ENCODE results near the gene ZNF354C.
A peak's percentile ranks its signal among the peaks of the same experiment; 100 is the strongest.
"Not testable (repeated sequence)": the region's sequence is repeated elsewhere in the genome, so short reads cannot be mapped to it uniquely, and the experiment has no call there.

Gene ZNF354C

GRCh38 chr5:179060116-179061008 is at the start of gene ZNF354C:
TSS of gene ZNF354C (plus strand) at chr5:179060373. CDS start at chr5:179062069, 1,696 bp downstream.
- peak; percentile 54 to 82 (median 64) for DNase-seq

GRCh38 chr5:179023528-179024189 is 36.5 kb upstream of the ZNF354C start, which contains the start of gene ZNF879:
TSS of gene ZNF879 (plus strand) at chr5:179023804. CDS start at chr5:179025005, 1,201 bp downstream.
- peak; percentile 87 to 93 (median 90) for DNase-seq

DNA sequence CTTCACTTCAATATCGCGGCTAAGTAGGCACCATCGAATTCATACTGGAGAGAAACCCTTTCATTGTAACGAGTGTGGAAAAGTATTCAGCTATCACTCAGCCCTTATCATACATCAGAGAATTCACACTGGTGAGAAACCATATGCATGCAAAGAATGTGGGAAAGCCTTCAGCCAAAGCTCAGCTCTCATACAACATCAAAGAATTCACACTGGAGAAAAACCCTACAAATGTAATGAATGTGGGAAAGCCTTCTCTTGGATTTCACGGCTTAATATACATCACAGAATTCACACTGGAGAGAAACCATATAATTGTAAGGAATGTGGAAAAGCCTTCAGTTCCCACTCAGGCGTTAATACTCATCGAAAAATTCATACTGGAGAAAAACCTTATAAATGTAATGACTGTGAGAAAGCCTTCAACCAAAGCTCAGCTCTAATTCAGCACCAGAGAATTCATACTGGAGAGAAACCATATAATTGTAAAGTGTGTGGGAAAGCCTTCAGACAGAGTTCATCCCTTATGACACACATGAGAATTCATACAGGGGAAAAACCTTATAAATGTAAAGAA is 27.1 kb upstream of the ZNF354C start:
- DNase-seq: no peak

- DNase-seq: no peak
Observed at GRCh38 chr5:179044765-179045164, 15.4 kb upstream of the ZNF354C start.

- DNase-seq: no peak
Observed at GRCh38 chr5:179051784-179052183, 8.4 kb upstream of the ZNF354C start.

DNA sequence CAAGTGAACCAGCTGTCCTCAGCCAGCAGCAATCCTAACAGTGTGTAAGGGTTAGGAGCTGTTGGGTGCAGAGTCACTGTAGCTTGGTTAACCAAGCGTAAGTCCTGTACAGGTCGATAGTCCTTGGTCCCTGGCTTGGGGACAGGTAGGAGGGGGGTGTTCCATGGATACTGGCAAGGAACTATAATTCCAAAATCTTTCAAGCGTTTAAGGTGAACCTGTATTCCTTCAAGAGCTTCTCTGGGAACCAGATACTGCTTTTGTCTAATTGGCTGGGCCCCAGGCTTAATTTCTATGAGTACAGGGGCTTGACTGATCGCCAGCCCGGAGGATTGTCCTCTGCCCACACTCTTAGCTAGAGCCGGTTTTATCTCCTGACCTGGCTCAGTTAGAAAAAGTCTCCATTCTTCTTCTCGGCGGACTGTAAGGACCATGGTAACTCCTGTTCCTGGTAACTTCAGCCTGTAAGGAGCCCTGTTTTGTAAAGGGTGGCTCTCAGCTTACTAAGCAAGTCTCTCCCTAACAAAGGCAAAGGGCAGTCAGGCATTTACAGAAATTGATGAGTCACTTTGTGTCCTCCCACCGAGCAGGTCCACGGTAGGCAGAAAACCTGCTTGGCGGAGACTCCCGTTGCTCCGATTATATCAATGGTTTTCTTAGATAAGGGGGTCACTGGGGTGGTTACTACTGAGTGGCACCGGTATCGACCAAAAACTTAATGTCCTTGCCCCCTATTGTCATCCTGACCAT is 6.0 kb upstream of the ZNF354C start:
- no peak for DNase-seq

DNA sequence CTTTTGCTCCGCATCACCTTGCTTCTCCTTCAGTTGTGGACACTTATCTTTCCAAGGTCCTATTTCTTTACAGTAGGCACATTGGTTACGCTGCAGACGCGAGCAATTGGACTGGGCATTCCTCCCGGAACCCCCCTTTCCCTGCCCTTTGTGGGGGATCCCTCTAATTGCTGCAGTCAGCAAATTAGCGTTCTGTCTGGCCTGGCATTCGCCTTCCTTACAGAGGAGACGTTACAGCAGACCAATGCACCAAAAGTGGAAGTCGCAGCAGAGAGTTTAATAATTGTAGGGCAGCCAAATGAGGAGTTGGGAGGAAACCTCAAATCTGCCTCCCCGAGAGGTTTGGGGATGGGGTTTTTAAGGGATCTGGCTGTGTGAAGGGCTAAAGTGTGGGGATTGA is 5.3 kb upstream of the ZNF354C start:
- no peak for DNase-seq

- no peak for DNase-seq
Observed at GRCh38 chr5:179055436-179055835, 4.7 kb upstream of the ZNF354C start.

DNA sequence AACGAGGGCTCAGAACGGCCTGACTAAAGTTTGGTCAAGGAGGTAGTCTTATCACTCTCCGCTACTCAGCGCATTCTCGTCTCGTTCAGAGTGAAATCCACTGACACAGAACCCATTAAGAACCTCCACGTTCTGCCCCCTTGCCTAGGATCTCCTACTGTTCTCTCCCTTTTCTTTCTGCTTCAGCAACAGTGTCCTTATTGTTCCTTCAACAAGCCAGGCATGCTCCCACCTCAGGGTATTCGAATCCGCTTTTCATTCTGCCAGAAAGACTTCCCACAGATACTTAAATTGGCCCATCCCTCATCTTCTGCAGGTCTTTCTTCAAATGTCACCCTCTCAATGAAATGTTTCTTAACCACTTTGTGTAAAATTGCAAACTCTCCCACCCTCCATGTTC is 4.3 kb upstream of the ZNF354C start:
- DNase-seq: no peak

GRCh38 chr5:179061025-179061424 is 852 bp downstream of the ZNF354C start:
- no peak for DNase-seq

DNA sequence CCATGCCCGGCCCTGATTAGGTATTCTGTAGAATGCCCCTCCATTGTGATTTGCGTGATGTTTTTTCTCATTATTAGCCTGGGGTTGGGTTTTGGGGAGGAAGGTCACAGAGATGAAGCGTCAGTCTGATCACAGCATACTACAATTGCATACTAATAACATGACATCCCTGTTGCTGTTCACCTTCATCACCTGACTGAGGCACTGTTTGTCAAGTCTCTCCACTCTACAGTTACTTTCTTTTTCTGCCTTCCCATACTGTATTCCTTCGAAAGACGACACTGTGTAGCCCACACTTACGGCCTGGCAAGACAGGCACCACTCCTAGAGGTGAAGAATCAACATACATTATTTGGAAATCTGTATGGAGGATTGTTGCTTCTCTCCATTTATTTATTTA is 5.5 kb downstream of the ZNF354C start:
- no peak for DNase-seq

GRCh38 chr5:179079165-179079987 is 19.2 kb downstream of the ZNF354C start:
- no peak for DNase-seq

- DNase-seq: no peak
Observed at GRCh38 chr5:179080724-179081123, 20.6 kb downstream of the ZNF354C start.

DNA sequence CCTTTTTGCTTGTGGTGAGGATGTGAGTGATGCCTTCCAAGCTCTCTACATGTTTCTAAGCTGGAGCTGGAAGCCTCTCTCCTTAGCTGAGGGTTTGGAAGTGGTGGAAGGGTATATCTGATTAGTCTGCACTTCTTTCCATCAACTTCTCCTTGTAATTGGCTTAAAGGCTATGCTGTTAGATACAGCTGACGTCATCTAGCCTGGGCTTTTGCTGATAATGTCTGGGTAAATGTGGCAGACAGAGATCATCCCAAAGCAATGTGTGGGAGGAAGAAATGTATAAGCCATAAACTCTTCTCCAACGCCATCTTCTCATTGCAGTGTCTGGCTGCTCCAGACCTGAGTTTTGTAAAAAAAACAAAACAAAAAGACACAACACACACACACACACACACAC is 29.3 kb downstream of the ZNF354C start:
- no peak for DNase-seq

GRCh38 chr5:179101282-179101681 is 41.1 kb downstream of the ZNF354C start:
- DNase-seq: not testable (repeated sequence)

DNA sequence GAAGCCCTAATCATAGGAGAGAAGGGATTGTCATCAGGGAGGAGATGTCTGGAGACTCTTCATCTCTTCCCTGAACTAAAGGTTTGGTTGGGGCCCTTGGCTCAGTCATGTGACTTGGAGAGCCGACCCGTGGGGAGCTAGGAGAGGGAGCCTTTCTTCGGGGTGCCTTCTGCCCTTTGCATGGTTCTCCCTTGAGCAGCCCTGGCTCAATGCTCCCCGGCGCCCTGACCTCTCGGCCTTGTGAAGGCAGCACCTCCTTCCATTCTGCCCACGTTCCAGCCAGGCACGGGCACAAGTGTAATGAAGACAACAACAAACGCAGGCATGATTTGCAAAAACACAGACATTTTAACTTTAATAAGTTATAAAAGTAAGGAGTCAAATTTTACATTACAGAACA is 50.4 kb downstream of the ZNF354C start:
- no peak for DNase-seq

DNA sequence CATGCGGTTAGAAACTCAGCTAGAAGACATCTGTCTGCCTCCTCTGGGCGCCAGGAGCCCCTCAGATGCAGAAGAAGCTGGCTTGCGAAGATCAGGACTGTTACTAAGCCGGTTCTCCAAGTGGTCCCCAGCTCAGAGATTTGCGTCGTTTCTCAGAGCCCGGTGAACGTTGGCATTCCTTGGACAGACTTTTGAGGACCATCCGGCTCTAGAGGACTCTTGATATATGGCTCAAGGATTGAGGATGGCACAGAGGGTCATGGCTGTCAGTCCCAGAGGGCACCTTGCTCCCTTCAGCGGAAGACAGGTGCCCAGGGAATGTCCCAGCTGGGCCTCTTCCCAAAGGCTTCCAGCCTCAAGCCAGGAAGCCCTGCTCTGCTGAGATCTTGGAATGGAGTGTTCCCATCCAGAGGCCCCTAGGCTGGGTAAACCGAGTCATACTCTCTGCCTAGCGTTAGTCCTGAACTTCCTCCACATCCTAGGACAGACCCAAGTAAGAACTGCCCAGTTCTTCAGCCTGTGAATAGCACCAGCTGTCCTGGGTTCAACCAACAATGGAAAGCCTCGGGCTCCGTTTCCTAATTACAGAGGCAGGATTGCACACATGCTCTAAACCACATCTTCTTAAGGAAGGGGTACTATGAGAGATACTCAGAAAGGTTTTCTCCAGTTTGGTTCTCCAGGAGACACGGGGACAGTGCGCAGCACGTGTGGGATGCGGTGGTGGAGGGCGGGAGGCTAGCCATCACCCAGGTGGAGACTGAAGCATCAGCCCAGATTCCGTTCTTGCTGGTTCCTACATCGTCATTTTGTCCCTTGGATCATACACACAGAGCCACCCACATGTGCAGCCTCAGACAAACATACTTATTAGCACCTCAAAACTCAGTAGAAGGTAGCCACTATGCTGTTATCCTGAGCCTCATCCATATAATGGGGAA is 51.4 kb downstream of the ZNF354C start:
- DNase-seq: no peak

- no peak for DNase-seq
Observed at GRCh38 chr5:179112469-179113142, 52.4 kb downstream of the ZNF354C start.

DNA sequence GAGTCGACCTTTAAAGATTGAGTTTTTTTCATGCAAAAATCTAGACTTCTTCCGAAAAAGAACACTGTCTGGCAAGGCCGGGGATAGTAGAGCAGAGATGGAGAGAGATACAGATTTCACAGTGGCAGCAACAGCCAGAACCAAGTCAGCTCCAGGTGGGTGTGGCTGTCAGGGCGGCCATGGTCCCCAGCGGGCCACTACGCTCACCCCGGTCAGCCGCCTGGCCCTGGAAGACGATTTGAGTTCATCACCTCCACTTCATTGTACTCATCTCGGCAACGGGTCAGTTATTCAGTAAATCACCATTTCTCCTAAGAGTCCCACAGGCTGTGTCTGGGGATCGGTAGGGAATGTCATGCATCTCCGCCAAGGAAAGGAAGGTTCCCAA is 53.0 kb downstream of the ZNF354C start:
- DNase-seq: no peak

- DNase-seq: no peak
Observed at GRCh38 chr5:179113945-179114641, 53.9 kb downstream of the ZNF354C start.

Measured in activated naive CD4-positive, alpha-beta T cell (primary cell).